RWPE1 (cell line): ENCODE results near the gene DOK7.

Experiments used
- CTCF ChIA-PET: fragments of 350-600 bp; sonication (Branson Sonifier 250); formaldehyde crosslinking; extraction: SDS; loops from one replicate; lab custom pipeline; 2021; lab: Yijun Ruan, JAX
- POLR2A ChIA-PET: fragments of 400-600 bp; formaldehyde crosslinking; extraction: SDS; loops from one replicate; lab custom pipeline; 2020; ENCODE audit warnings: antibody characterized with exemption; ENCODE audit not compliant: low non-redundant PET; lab: Yijun Ruan, JAX
- DNase-seq: peaks from one replicate; pipeline ENCODE4 v3.0.0; 2012; ENCODE audit warnings: low spot score
- H3K27ac ChIP-seq: fragments of 450-650 bp; 2 replicates; pipeline ENCODE4 v1.5.1; 2017
- CTCF ChIP-seq: fragments of 450-650 bp; conservative IDR thresholded peaks from 2 replicates; pipeline ENCODE4 v1.5.1; 2017; ENCODE audit warnings: low read depth, mild to moderate bottlenecking

The DOK7 gene

DNA sequence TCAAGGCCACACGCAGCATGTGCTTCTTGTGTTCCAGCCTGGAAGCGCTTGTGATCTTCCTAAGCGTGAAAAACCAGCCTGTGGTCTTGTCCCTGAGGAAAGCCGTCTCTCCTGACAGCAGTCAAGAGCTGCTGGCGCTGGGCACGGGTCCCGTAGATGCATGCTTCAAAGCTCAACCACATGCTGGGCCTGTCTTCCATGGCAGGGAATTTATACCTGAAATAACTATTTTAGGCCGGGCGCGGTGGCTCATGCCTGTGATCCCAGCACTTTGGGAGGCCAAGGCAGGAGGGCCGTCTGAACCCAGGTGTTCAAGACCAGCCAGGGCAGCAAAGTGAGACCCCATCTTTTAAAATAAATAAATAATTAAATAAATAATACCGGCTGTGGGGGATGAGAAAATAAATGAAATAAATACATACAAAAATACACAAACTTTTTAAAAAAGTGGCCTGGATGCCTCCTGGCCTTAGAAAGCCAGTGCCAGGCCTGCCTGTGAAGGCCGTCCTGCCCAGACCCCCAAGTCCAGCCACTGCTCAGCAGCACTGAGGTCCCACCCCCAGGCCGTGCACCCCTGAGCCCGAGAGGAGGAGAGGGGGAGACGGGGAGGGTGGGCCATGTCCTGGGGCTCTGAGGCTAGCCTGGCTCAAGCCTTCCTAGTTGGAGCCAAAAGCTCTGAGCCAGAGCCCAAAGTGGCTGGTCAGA is 58.7 kb downstream of the DOK7 start:
- H3K27ac ChIP-seq: no peak overlapping the region
- ChIA-PET CTCF (no interaction called here), POLR2A (no interaction called here)
- no peak for DNase-seq
- TF ChIP-seq CTCF: no peak

- POLR2A ChIA-PET: no interaction called here
- DNase-seq: no peak
- H3K27ac ChIP-seq: no peak overlapping the region
- TF ChIP-seq CTCF: no peak
- CTCF ChIA-PET: no interaction called here
Measured at GRCh38 chr4:3522326-3522640, 59.2 kb downstream of the DOK7 start.

DNA sequence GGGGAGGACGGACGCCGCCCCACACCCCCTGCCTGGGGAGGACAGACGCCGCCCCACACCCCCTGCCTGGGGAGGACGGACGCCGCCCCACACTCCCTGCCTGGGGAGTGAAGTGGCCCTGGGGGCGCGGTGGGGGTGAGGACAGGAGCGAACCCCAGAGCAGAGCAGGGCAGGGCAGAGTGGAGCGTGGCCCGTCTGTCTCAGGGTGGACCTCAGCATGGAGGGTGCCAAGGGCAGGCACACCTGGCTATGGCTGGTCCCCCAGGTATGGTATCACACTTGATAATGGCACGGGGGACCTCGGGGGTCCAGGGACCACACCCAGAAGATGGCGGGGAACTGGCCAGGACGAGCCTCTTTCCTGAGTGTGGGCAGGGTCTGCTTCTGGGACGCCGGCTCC is 59.5 kb downstream of the DOK7 start:
- no peak for TF ChIP-seq CTCF
- POLR2A ChIA-PET: no interaction called here

GRCh38 chr4:3523146-3523627 is 60.1 kb downstream of the DOK7 start:
- CTCF ChIA-PET: no interaction called here
- DNase-seq: no peak
- TF ChIP-seq CTCF: no peak
- H3K27ac ChIP-seq: no peak overlapping the region
- POLR2A ChIA-PET: no interaction called here

More for the DNA sequence above, 59.5 kb downstream of the DOK7 start:
- DNase-seq: no peak
- CTCF ChIA-PET: no interaction called here
- no peak overlapping the region for H3K27ac ChIP-seq

GRCh38 chr4:3523628-3524221 is 60.6 kb downstream of the DOK7 start:
- no peak for DNase-seq
- no peak overlapping the region for H3K27ac ChIP-seq
- ChIA-PET POLR2A (no interaction called here), CTCF (no interaction called here)
- TF ChIP-seq CTCF: no peak

DNA sequence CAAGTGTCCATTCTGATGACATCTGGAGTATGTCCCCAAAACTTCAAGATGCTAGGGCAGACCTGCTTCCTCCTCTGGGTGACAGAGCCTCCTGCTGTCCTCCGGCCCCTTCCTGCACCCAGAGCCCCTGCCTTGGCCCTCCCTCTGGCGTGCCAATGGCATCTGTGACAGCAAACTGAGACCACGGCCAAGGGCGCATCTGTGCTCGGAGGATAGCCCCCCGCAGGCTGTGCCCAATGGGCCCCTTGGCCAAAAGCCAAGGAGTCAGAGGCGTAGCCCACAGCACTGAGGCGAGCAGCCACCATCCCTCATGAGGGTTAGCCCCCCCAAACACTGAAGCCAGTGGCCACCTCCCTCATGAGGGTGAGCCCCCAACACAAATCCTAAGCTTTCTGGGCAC is 61.2 kb downstream of the DOK7 start:
- DNase-seq: no peak
- no peak overlapping the region for H3K27ac ChIP-seq
- ChIA-PET CTCF (no interaction called here), POLR2A (no interaction called here)
- TF ChIP-seq CTCF: no peak
